ENCODE results near the gene RPL38.

RPL38 gene

GRCh38 chr17:74203439-74204240 lies at the start of gene RPL38:
RPL38 (plus strand) TSS chr17:74203678; CDS start chr17:74203956, 278 bp downstream.
- peaks cover 71% of the 10 kb centered on the region for H3K4me1 Mint-ChIP-seq
- H3K27me3 Mint-ChIP-seq, result peaks cover 44% of the 10 kb centered on the region
- H3K4me3 Mint-ChIP-seq, result peak within 1 kb of the TSS; percentile 97 to 98
- peak within 1 kb of the TSS; percentile 99 to 100 for H3K27ac Mint-ChIP-seq
- ATAC-seq (peak; percentile 93), DNase-seq (peak; percentile 93 to 95)
- no peaks in the 10 kb centered on the region for H3K9me3 Mint-ChIP-seq

- no peaks in the 10 kb centered on the region for H3K4me1 Mint-ChIP-seq
- peaks cover 53% of the 10 kb centered on the region for H3K27me3 Mint-ChIP-seq
- no peak for ATAC-seq
- H3K9me3 Mint-ChIP-seq, result no peaks in the 10 kb centered on the region
- H3K4me3 Mint-ChIP-seq, result no peak overlapping the region
- no peak overlapping the region for H3K27ac Mint-ChIP-seq
- no peak for DNase-seq
Observed at GRCh38 chr17:74153821-74154430, 49.6 kb upstream of the RPL38 start.

GRCh38 chr17:74156878-74157277 lies 46.6 kb upstream of the RPL38 start:
- ATAC-seq, result no peak
- DNase-seq, result no peak
- H3K4me1 Mint-ChIP-seq, result no peaks in the 10 kb centered on the region
- no peak overlapping the region for H3K27ac Mint-ChIP-seq
- no peak overlapping the region for H3K4me3 Mint-ChIP-seq
- H3K9me3 Mint-ChIP-seq, result no peaks in the 10 kb centered on the region
- H3K27me3 Mint-ChIP-seq, result peaks cover 34% of the 10 kb centered on the region

GRCh38 chr17:74157366-74157765 lies 46.1 kb upstream of the RPL38 start:
- Mint-ChIP-seq H3K27ac (no peak overlapping the region), H3K9me3 (no peaks in the 10 kb centered on the region), H3K4me1 (no peaks in the 10 kb centered on the region), H3K27me3 (peaks cover 34% of the 10 kb centered on the region), H3K4me3 (no peak overlapping the region)
- DNase-seq, result no peak
- no peak for ATAC-seq

- no peaks in the 10 kb centered on the region for H3K4me1 Mint-ChIP-seq
- peaks cover 34% of the 10 kb centered on the region for H3K27me3 Mint-ChIP-seq
- no peaks in the 10 kb centered on the region for H3K9me3 Mint-ChIP-seq
- H3K4me3 Mint-ChIP-seq, result no peak overlapping the region
- no peak overlapping the region for H3K27ac Mint-ChIP-seq
- ATAC-seq (no peak), DNase-seq (no peak)
Observed at GRCh38 chr17:74158761-74159160, 44.7 kb upstream of the RPL38 start.

- Mint-ChIP-seq H3K9me3 (no peaks in the 10 kb centered on the region), H3K27ac (no peak overlapping the region), H3K4me3 (no peak overlapping the region), H3K4me1 (no peaks in the 10 kb centered on the region), H3K27me3 (peaks cover 34% of the 10 kb centered on the region)
- ATAC-seq (no peak), DNase-seq (no peak)
Observed at GRCh38 chr17:74159226-74159840, 44.1 kb upstream of the RPL38 start.

- DNase-seq (no peak), ATAC-seq (no peak)
- H3K27ac Mint-ChIP-seq, result no peak overlapping the region
- H3K9me3 Mint-ChIP-seq, result no peaks in the 10 kb centered on the region
- peaks cover 19% of the 10 kb centered on the region for H3K27me3 Mint-ChIP-seq
- H3K4me1 Mint-ChIP-seq, result no peaks in the 10 kb centered on the region
- no peak overlapping the region for H3K4me3 Mint-ChIP-seq
Observed at GRCh38 chr17:74160656-74161502, 42.6 kb upstream of the RPL38 start.

GRCh38 chr17:74161503-74161875 lies 42.0 kb upstream of the RPL38 start:
- no peaks in the 10 kb centered on the region for H3K4me1 Mint-ChIP-seq
- peaks cover 18% of the 10 kb centered on the region for H3K27me3 Mint-ChIP-seq
- no peak overlapping the region for H3K27ac Mint-ChIP-seq
- no peaks in the 10 kb centered on the region for H3K9me3 Mint-ChIP-seq
- DNase-seq (no peak), ATAC-seq (no peak)
- H3K4me3 Mint-ChIP-seq, result no peak overlapping the region

- ATAC-seq (no peak), DNase-seq (no peak)
- peaks cover 16% of the 10 kb centered on the region for H3K27me3 Mint-ChIP-seq
Observed at GRCh38 chr17:74163271-74163821, 40.1 kb upstream of the RPL38 start.

GRCh38 chr17:74163836-74164235 lies 39.6 kb upstream of the RPL38 start:
- no peak for DNase-seq
- H3K27me3 Mint-ChIP-seq, result peaks cover 16% of the 10 kb centered on the region
- no peak overlapping the region for H3K4me3 Mint-ChIP-seq
- H3K27ac Mint-ChIP-seq, result no peak overlapping the region
- no peaks in the 10 kb centered on the region for H3K4me1 Mint-ChIP-seq
- no peaks in the 10 kb centered on the region for H3K9me3 Mint-ChIP-seq
- ATAC-seq, result no peak

More at GRCh38 chr17:74163271-74163821, 40.1 kb upstream of the RPL38 start:
- Mint-ChIP-seq H3K4me1 (no peaks in the 10 kb centered on the region), H3K9me3 (no peaks in the 10 kb centered on the region), H3K27ac (no peak overlapping the region), H3K4me3 (no peak overlapping the region)

- Mint-ChIP-seq H3K4me3 (no peak overlapping the region), H3K27me3 (peaks cover 12% of the 10 kb centered on the region), H3K27ac (no peak overlapping the region), H3K9me3 (no peaks in the 10 kb centered on the region), H3K4me1 (no peaks in the 10 kb centered on the region)
- no peak for DNase-seq
- ATAC-seq, result no peak
Observed at GRCh38 chr17:74164446-74165045, 38.9 kb upstream of the RPL38 start.

GRCh38 chr17:74165797-74166365 lies 37.6 kb upstream of the RPL38 start:
- ATAC-seq (no peak), DNase-seq (no peak)
- H3K4me3 Mint-ChIP-seq, result no peak overlapping the region
- H3K27me3 Mint-ChIP-seq, result peaks cover 19% of the 10 kb centered on the region
- H3K27ac Mint-ChIP-seq, result no peak overlapping the region
- H3K9me3 Mint-ChIP-seq, result no peaks in the 10 kb centered on the region
- H3K4me1 Mint-ChIP-seq, result no peaks in the 10 kb centered on the region

GRCh38 chr17:74170924-74171323 lies 32.6 kb upstream of the RPL38 start:
- H3K27me3 Mint-ChIP-seq, result peaks cover 44% of the 10 kb centered on the region
- no peak overlapping the region for H3K4me3 Mint-ChIP-seq
- no peak for ATAC-seq

GRCh38 chr17:74172700-74173099 lies 30.8 kb upstream of the RPL38 start:
- no peak for ATAC-seq
- H3K9me3 Mint-ChIP-seq, result no peaks in the 10 kb centered on the region
- H3K27ac Mint-ChIP-seq, result no peak overlapping the region
- peaks cover 53% of the 10 kb centered on the region for H3K27me3 Mint-ChIP-seq
- DNase-seq, result no peak
- no peaks in the 10 kb centered on the region for H3K4me1 Mint-ChIP-seq
- no peak overlapping the region for H3K4me3 Mint-ChIP-seq

More at GRCh38 chr17:74170924-74171323, 32.6 kb upstream of the RPL38 start:
- no peaks in the 10 kb centered on the region for H3K4me1 Mint-ChIP-seq
- no peak for DNase-seq
- no peaks in the 10 kb centered on the region for H3K9me3 Mint-ChIP-seq
- peak overlapping the region in 1 of 2 donors; percentile 22 for H3K27ac Mint-ChIP-seq

All from stimulated activated naive CD8-positive, alpha-beta T cell treated with anti-CD3 and anti-CD28 coated beads, Interleukin-15, amount 100 ng/mL, for 72 hours (primary cell).